ENCODE results near the gene INTS6.

Gene INTS6

GRCh38 chr13:51499841-51500240 lies 47.0 kb upstream of the INTS6 start:
- TF ChIP-seq, protein P1, sequence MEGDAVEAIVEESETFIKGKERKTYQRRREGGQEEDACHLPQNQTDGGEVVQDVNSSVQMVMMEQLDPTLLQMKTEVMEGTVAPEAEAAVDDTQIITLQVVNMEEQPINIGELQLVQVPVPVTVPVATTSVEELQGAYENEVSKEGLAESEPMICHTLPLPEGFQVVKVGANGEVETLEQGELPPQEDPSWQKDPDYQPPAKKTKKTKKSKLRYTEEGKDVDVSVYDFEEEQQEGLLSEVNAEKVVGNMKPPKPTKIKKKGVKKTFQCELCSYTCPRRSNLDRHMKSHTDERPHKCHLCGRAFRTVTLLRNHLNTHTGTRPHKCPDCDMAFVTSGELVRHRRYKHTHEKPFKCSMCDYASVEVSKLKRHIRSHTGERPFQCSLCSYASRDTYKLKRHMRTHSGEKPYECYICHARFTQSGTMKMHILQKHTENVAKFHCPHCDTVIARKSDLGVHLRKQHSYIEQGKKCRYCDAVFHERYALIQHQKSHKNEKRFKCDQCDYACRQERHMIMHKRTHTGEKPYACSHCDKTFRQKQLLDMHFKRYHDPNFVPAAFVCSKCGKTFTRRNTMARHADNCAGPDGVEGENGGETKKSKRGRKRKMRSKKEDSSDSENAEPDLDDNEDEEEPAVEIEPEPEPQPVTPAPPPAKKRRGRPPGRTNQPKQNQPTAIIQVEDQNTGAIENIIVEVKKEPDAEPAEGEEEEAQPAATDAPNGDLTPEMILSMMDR (IDR thresholded peaks at IDR 0.05; ENCODE audit: low read depth, low read length, missing control alignments) = no peak
- in situ Hi-C loops (cut with HindIII; ENCODE audit: low pct_ligation_motif_present, low sequenced_read_pairs) = no loop called here
- no peak overlapping the region for H3K27ac ChIP-seq
- no peak for DNase-seq
- H3K4me3 ChIP-seq (ENCODE audit: low read depth, low read length) = no peak overlapping the region
- H3K27me3 ChIP-seq (replicated peaks) = no peaks in the 10 kb centered on the region
- no peaks in the 10 kb centered on the region for H3K36me3 ChIP-seq (replicated peaks)

DNA sequence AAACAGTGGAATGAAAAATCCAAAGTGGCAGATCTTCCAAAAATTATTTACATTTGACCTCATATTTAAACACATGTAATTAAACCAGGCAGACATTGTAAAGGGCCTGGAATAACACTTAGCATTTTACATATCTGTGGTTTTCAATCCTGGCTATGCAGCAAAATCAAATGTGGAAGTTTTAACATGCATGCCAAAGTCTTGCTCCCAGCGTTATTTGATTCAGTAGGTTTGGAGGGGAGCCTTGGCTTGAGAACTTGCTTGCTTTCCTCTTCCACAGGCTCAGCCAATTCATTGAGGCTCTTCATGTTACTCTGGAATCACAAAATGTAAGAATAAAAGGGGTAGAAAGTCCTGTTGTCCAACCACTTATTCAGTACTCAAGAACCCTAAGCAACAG lies 42.5 kb upstream of the INTS6 start:
- in situ Hi-C loops (cut with HindIII; ENCODE audit: low pct_ligation_motif_present, low sequenced_read_pairs) = no loop called here
- H3K4me3 ChIP-seq (ENCODE audit: low read depth, low read length) = no peak overlapping the region
- no peak overlapping the region for H3K27ac ChIP-seq
- H3K36me3 ChIP-seq (replicated peaks) = no peaks in the 10 kb centered on the region
- no peak for DNase-seq
- no peaks in the 10 kb centered on the region for H3K27me3 ChIP-seq (replicated peaks)
- TF ChIP-seq, protein P1 (IDR thresholded peaks at IDR 0.05; ENCODE audit: low read depth, low read length, missing control alignments) = no peak

DNA sequence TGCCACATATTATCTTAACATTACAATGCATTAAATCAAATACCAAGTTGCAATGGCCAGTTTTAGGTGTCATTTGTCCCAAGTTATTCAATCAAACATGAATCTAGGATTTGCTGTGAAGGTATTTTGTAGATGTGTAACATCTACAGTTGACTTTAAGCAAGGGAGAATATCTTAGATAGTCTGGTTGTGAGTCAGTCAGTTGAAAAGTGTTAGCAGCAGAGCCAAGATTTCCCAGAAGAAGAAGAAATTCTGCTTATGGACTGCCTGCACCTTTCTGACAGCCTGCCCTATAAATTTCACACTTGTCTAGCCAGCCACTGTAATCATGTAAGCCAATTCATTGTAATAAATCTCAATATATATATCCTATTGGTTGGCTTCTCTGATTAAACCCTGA lies 41.3 kb upstream of the INTS6 start:
- Histone ChIP-seq H3K27ac (no peak overlapping the region), H3K36me3 (replicated peaks) (no peaks in the 10 kb centered on the region), H3K4me3 (ENCODE audit: low read depth, low read length) (no peak overlapping the region), H3K27me3 (replicated peaks) (no peaks in the 10 kb centered on the region)
- TF ChIP-seq, protein P1 (IDR thresholded peaks at IDR 0.05; ENCODE audit: low read depth, low read length, missing control alignments) = no peak
- in situ Hi-C loops (cut with HindIII; ENCODE audit: low pct_ligation_motif_present, low sequenced_read_pairs) = no loop called here
- peak; percentile 16 for DNase-seq

- no peaks in the 10 kb centered on the region for H3K27me3 ChIP-seq (replicated peaks)
- TF ChIP-seq, protein P1 (IDR thresholded peaks at IDR 0.05; ENCODE audit: low read depth, low read length, missing control alignments) = no peak
- H3K4me3 ChIP-seq (ENCODE audit: low read depth, low read length) = no peak overlapping the region
- no peak for DNase-seq
- in situ Hi-C loops (cut with HindIII; ENCODE audit: low pct_ligation_motif_present, low sequenced_read_pairs) = no loop called here
- no peaks in the 10 kb centered on the region for H3K36me3 ChIP-seq (replicated peaks)
- H3K27ac ChIP-seq = no peak overlapping the region
Observed at GRCh38 chr13:51488212-51488611, 35.4 kb upstream of the INTS6 start.

DNA sequence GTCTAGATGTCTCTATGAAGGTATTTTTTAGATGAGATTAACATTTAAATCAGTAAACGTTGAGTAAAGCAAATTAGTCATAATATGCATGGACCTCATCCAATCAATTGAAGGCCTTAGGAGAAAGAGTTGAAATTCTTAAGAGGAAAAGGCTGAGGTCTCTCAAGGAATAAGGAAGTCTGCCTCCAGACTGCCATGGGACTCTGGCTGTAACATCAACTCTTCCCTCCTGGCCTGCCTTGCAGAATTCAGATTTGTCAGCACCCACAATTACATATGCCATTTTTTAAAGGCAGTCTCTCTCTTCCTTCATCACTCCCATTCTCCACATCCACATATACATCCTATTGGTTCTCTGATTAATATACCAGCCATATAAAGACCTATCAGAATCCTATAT lies 28.8 kb upstream of the INTS6 start:
- TF ChIP-seq, protein P1 (IDR thresholded peaks at IDR 0.05; ENCODE audit: low read depth, low read length, missing control alignments) = no peak

DNA sequence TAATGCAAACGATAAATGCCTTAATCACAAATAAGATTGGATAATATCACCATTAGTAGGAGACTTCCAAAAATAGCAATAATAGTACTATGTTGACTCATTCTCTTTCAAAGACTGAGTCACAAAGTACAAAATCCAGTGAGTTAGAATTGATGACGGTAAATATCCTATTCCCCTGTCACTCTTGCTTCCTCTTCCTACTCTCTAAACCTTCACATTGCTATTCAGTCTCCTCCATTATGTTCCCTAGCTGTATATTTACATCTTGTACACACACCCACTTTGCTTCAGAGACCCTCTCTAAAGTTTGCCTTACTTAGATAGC lies 26.3 kb upstream of the INTS6 start:
- TF ChIP-seq, protein P1 (IDR thresholded peaks at IDR 0.05; ENCODE audit: low read depth, low read length, missing control alignments) = no peak
- DNase-seq = no peak
- in situ Hi-C loops (cut with HindIII; ENCODE audit: low pct_ligation_motif_present, low sequenced_read_pairs) = no loop called here
- H3K36me3 ChIP-seq (replicated peaks) = no peaks in the 10 kb centered on the region
- H3K4me3 ChIP-seq (ENCODE audit: low read depth, low read length) = no peak overlapping the region
- no peak overlapping the region for H3K27ac ChIP-seq
- no peaks in the 10 kb centered on the region for H3K27me3 ChIP-seq (replicated peaks)

More for the DNA sequence above, 28.8 kb upstream of the INTS6 start:
- no peak overlapping the region for H3K4me3 ChIP-seq (ENCODE audit: low read depth, low read length)
- in situ Hi-C loops (cut with HindIII; ENCODE audit: low pct_ligation_motif_present, low sequenced_read_pairs) = no loop called here
- no peak for DNase-seq
- no peaks in the 10 kb centered on the region for H3K36me3 ChIP-seq (replicated peaks)
- H3K27ac ChIP-seq = no peak overlapping the region
- H3K27me3 ChIP-seq (replicated peaks) = no peaks in the 10 kb centered on the region

Measured in brain microvascular endothelial cell (primary cell).